Stomach (tissue), 9 donors: ENCODE data around the gene EID2B. TPM values are rescaled to one million over a fixed set of nuclear protein-coding genes. Genes with fewer than 3 reads are reported as not detected.

Experiments used
- DNase-seq, 2 donors: peaks; one replicate each; pipeline versions ENCODE4 v3.0.0 to v3.0.0-alpha.2; 2013 to 2019
- H3K27ac ChIP-seq, 5 donors: fragments of 200-600 bp in 4 of 5; sonication (generic) in 4 of 5; one replicate each; pipeline ENCODE4 v1.5.1; 2013 to 2019; ENCODE audit warnings: mild to moderate bottlenecking in 1 of 5, moderate library complexity in 1 of 5
- H3K27me3 ChIP-seq, 3 donors: fragments of 200-600 bp; sonication (generic); one replicate each; pipeline ENCODE4 v1.5.1; 2017 to 2019; ENCODE audit warnings: mixed run types in 1 of 3
- H3K36me3 ChIP-seq, 4 donors: fragments of 200-600 bp; sonication (generic); 1 replicate in 3 of 4; 2 replicates in 1 of 4; pipeline ENCODE4 v1.5.1; 2016 to 2019
- H3K4me1 ChIP-seq, 4 donors: fragments of 200-600 bp; sonication (generic); one replicate each; pipeline ENCODE4 v1.5.1; 2016 to 2019
- H3K4me3 ChIP-seq, 4 donors: fragments of 200-600 bp; sonication (generic) in 3 of 4; one replicate each; pipeline ENCODE4 v1.5.1; 2016 to 2019; ENCODE audit warnings: mild to moderate bottlenecking in 1 of 4
- H3K9me3 ChIP-seq, 4 donors: fragments of 200-600 bp; sonication (generic); one replicate each; pipeline ENCODE4 v1.5.1; 2016 to 2019
- CTCF ChIP-seq, 7 experiments: fragments of 450-650 bp in 4 of 7; fragments of 200-600 bp in 3 of 7; sonication (generic) in 3 of 7; IDR thresholded peaks; one replicate each; pipeline ENCODE4 v1.5.1; 2016 to 2019; ENCODE audit warnings: antibody characterized with exemption in 7 of 7, control low read depth in 2 of 7, mild to moderate bottlenecking in 1 of 7
- EP300 ChIP-seq: sonication (generic); formaldehyde crosslinking; IDR thresholded peaks from one replicate; pipeline ENCODE4 v1.6.1; 2017; ENCODE audit warnings: antibody characterized with exemption
- POLR2A ChIP-seq, 4 donors: fragments of 450-650 bp; IDR thresholded peaks; one replicate each; pipeline ENCODE4 v1.6.1; 2016; ENCODE audit warnings: antibody characterized with exemption in 4 of 4, control low read depth in 2 of 4, mild to moderate bottlenecking in 1 of 4, moderate library complexity in 1 of 4
- POLR2AphosphoS5 ChIP-seq, 3 donors: sonication (generic); formaldehyde crosslinking; IDR thresholded peaks; one replicate each; pipeline ENCODE4 v1.6.1; 2016; ENCODE audit warnings: antibody characterized with exemption in 3 of 3
- WGBS, 5 donors: extraction: QIAGEN DNeasy Blood & Tissue Kit in 3 of 5; methylation state at CpG; one replicate each; pipeline versions ENCODE4 v1.1.5 to v1.1.7; 2013 to 2018; 5-methylcytosine and 5-hydroxymethylcytosine counted together
- intact Hi-C: fragments of 100-400 bp; cut with DNase I; formaldehyde crosslinking; loops from one replicate; pipeline ENCODE4 v1.15.1; 2023; ENCODE audit warnings: low total_unique reads
- polyA plus RNA-seq, 3 donors: library from polyadenylated mRNA; stranded (reverse); fragments of 200-250 nt; gene quantifications; one replicate each; pipeline ENCODE4 v1.2.3, GENCODE V29; 2013
- total RNA-seq, 5 donors: library from RNA; depleted of rRNA; stranded (reverse); fragments of >200 nt; gene quantifications; one replicate each; pipeline versions ENCODE4 v1.1.0 to v1.2.3, GENCODE V29; 2014 to 2016
- donor health status: healthy with polysubstance abuse.
- donor health status: Bipolar disorder and iron deficiency.
- donor health status: healthy.

The EID2B gene
- total and polyA plus RNA-seq, 8 donors, result 0.58 to 5.7 (median 1.2) TPM; not detected in 1

GRCh38 chr19:39540333-39540673, 7.7 kb upstream of the EID2B start:
- Histone ChIP-seq H3K27me3 (peaks cover 0 to 8% (median 2%) of the 10 kb centered on the region in 3 donors), H3K4me1 (peaks cover 10 to 29% (median 20%) of the 10 kb centered on the region in 4 donors), H3K27ac (peak overlapping the region in 4 of 5 donors; percentile 88 to 100 (median 98)), H3K36me3 (no peaks in the 10 kb centered on the region), H3K9me3 (no peaks in the 10 kb centered on the region), H3K4me3 (peak overlapping the region; percentile 69 to 90 (median 77))
- no peak for DNase-seq
- intact Hi-C loops, result no loop called here
- TF ChIP-seq CTCF (IDR thresholded peaks at IDR 0.05) (peak in 1 of 7 experiments; percentile 2), POLR2A (IDR thresholded peaks at IDR 0.05) (no peak), POLR2AphosphoS5 (IDR thresholded peaks at IDR 0.05) (no peak)
- WGBS, 5 donors, result 3 to 8% (median 6%) methylated on average over 10 of the region's 10 CpGs

- WGBS, 5 donors, result 0 to 1% (median 0%) methylated on average over 53 to 84 of the region's 84 CpGs
Observed at GRCh38 chr19:39539518-39540332, 7.1 kb upstream of the EID2B start, which contains the start of gene EID2. Gene EID2 (minus strand): TSS chr19:39540161. CDS start chr19:39540079, 82 bp downstream.

GRCh38 chr19:39539165-39539517, 6.5 kb upstream of the EID2B start:
- Histone ChIP-seq H3K4me1 (peaks cover 10 to 29% (median 20%) of the 10 kb centered on the region in 4 donors), H3K4me3 (peak overlapping the region; percentile 69 to 90 (median 77)), H3K9me3 (no peaks in the 10 kb centered on the region), H3K36me3 (no peaks in the 10 kb centered on the region), H3K27me3 (no peaks in the 10 kb centered on the region), H3K27ac (peak overlapping the region; percentile 88 to 100 (median 97))
- no peak for TF ChIP-seq POLR2AphosphoS5 (IDR thresholded peaks at IDR 0.05)
- no peak for TF ChIP-seq CTCF (IDR thresholded peaks at IDR 0.05)
- TF ChIP-seq POLR2A (IDR thresholded peaks at IDR 0.05), result no peak
- no peak for TF ChIP-seq EP300
- intact Hi-C loops, result loop anchor here (10.0 kb wide), 1 partner anchor 64 kb away; no protein-coding TSS in a partner anchor
- WGBS, 5 donors, result 1 to 3% (median 2%) methylated on average over 10 of the region's 10 CpGs
- no peak for DNase-seq

More at GRCh38 chr19:39539518-39540332, 7.1 kb upstream of the EID2B start, which contains the start of gene EID2:
- TF ChIP-seq CTCF (IDR thresholded peaks at IDR 0.05), result peak in 5 of 7 experiments; percentile 67 to 97 (median 84)
- TF ChIP-seq POLR2AphosphoS5 (IDR thresholded peaks at IDR 0.05), result peak; percentile 91 to 96 (median 94)
- no peak for TF ChIP-seq EP300
- intact Hi-C loops, result loop anchor here (10.0 kb wide), 1 partner anchor 65 kb away; no protein-coding TSS in a partner anchor
- DNase-seq, result peak; percentile 97 to 98
- Histone ChIP-seq H3K4me1 (peaks cover 10 to 29% (median 20%) of the 10 kb centered on the region in 4 donors), H3K9me3 (no peaks in the 10 kb centered on the region), H3K36me3 (no peaks in the 10 kb centered on the region), H3K27me3 (peaks cover 0 to 4% (median 0%) of the 10 kb centered on the region in 3 donors), H3K27ac (peak within 1 kb of the TSS; percentile 88 to 100 (median 97)), H3K4me3 (peak within 1 kb of the TSS; percentile 69 to 90 (median 77))

- no peaks in the 10 kb centered on the region for H3K36me3 ChIP-seq
- no peaks in the 10 kb centered on the region for H3K9me3 ChIP-seq
- intact Hi-C loops, result loop anchor here (10.0 kb wide), 1 partner anchor 59 kb away; no protein-coding TSS in a partner anchor
- TF ChIP-seq POLR2A (IDR thresholded peaks at IDR 0.05) (no peak), POLR2AphosphoS5 (IDR thresholded peaks at IDR 0.05) (no peak), EP300 (no peak), CTCF (IDR thresholded peaks at IDR 0.05) (no peak)
- peaks cover 5 to 50% (median 30%) of the 10 kb centered on the region in 4 donors for H3K4me1 ChIP-seq
- H3K27ac ChIP-seq, result no peak overlapping the region
- no peak overlapping the region for H3K4me3 ChIP-seq
- no peak for DNase-seq
- H3K27me3 ChIP-seq, result no peaks in the 10 kb centered on the region
- WGBS, 5 donors, result 54 to 71% (median 63%) methylated on average over 3 of the region's 3 CpGs
Observed at GRCh38 chr19:39533791-39534190, 1.1 kb upstream of the EID2B start.
